Stimulated activated CD8-positive, alpha-beta memory T cell treated with anti-CD3 and anti-CD28 coated beads, Interleukin-15, amount 100 ng/mL, for 4 hours (primary cell): Measurements from ENCODE around the gene AGBL4.
"Not testable (repeated sequence)": the region's sequence is repeated elsewhere in the genome, so short reads cannot be mapped to it uniquely, and the experiment has no call there.

Experiments used
- DNase-seq, 2 donors: peaks; one replicate each; pipeline ENCODE4 v3.0.0-alpha.2; 2020; ENCODE audit warnings: low read depth in 2 of 2

Gene AGBL4

GRCh38 chr1:48547561-48548220, 1476.1 kb downstream of the AGBL4 start:
- DNase-seq, result no peak

- DNase-seq, result no peak
These were observed 1479.9 kb downstream of the AGBL4 start for GRCh38 chr1:48543854-48544253.

DNA sequence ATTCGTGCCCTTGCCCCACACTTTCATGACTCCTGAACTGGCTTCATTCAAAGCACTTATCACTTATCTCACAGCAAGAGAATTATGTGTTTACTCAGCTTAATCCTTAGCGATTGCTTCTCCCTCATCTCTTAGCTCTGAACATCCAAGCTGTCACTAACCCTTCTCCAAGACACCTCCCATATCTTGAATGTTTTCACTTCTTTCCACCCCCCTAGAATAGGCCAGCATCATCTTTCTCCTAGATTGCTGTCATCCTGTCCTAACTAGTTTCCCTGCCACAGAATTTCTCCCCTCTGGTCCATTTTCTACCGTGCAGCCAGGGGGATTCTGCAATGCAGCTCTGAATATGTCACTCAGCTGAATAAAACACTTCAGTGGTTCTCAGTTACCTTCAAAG, 1483.2 kb downstream of the AGBL4 start:
- no peak for DNase-seq

GRCh38 chr1:48536477-48536876, 1487.3 kb downstream of the AGBL4 start:
- no peak for DNase-seq

GRCh38 chr1:48532976-48533375, 1490.8 kb downstream of the AGBL4 start:
- DNase-seq, result no peak

DNA sequence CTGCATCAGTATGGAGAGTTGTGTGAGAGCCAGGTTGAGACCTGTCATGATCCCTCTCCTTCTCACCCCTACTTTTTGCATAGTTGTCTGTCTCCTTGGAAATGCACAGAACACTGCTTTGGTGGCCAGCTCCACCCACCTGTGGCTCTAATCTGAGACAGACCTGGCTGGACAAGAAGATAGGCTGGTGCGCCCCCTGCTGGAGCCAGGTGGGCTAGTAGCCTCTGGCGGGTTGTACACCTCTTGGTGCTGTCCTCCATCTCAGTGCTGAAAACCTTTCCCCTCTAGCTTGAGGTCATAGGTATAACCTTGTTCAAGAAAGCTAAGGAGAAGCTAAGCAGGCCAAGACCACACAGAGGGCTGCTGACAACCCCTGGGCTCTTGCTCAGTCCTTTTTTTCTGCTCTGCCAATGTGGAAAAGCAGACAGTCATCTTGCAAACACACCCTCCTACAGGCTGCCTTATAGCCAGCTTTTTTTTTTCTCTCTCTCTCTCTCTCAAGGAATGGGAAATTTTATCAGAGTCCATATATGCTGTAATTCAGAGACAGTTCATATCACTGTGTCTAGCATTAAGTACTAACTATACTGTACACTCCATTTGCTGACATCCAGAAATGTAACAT, 1492.9 kb downstream of the AGBL4 start:
- no peak for DNase-seq

GRCh38 chr1:48527051-48527450, 1496.7 kb downstream of the AGBL4 start:
- DNase-seq, result no peak

DNA sequence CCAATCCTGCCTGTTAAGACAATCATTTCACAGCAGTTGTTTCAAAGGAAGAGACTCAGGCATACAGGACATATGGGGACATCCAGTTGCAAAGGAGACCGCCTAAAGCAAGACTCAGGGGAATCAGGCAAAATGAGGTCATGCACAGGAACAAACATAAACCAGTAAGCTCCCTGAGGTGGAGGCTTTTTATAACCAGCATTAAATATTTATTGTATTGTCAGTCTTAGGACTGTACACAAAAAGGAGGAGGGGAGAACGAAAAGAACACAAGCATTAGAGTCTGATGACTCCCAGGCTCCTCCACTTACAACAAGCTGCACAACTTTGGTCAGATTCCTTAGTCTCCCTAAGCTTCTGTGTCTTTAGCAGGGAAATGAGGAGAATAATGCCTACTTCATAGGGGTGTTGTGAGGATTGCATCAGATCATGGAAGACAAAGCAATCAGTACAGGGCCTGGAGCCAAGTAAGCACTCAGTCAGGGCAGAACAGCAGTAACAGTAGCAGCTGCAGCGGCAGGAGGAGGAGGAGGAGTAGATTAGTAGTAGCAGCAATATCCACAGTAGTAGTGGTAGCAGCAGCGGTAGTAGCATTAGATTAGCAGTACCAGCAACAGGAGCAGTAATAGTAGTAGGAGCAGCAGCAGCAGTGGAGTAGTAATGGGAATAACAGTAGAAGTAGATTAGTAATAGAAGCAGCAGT, 1497.6 kb downstream of the AGBL4 start:
- DNase-seq, result no peak

DNA sequence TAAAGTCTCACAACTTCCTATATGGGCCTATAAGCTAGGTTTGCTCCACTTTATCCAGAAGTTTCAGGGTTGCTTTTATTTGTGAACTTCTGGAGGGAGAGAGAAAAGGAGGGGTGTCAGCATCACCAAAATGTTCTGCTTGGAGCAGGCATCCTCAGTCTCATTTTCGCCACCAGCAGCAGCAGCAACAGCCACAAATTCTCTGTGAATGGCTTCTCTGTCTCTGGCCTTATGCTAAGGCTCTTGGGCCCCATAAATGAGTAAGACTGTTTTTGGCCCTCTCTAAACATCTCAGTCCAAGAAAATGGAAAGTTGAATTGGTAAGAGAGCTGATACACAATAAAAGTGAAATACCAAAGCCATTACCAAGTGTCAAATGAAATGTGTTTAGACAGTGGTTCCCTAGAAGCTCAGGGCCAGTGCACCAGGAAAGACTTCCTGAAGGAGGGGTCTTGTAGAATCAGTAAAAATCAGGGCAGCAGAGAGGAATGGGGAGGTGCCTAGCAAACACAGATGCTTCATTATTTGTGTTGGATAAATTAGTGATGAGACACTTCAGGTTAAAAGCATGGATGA, 1498.8 kb downstream of the AGBL4 start:
- no peak for DNase-seq

GRCh38 chr1:48523558-48523957, 1500.2 kb downstream of the AGBL4 start:
- no peak for DNase-seq

GRCh38 chr1:48519896-48520295, 1503.9 kb downstream of the AGBL4 start:
- not testable (repeated sequence) for DNase-seq

GRCh38 chr1:48506870-48507269, 1516.9 kb downstream of the AGBL4 start:
- no peak for DNase-seq

- DNase-seq, result no peak
These were observed 1523.0 kb downstream of the AGBL4 start for GRCh38 chr1:48500541-48501450.

- DNase-seq, result no peak
These were observed 1524.5 kb downstream of the AGBL4 start for GRCh38 chr1:48499211-48499735.

DNA sequence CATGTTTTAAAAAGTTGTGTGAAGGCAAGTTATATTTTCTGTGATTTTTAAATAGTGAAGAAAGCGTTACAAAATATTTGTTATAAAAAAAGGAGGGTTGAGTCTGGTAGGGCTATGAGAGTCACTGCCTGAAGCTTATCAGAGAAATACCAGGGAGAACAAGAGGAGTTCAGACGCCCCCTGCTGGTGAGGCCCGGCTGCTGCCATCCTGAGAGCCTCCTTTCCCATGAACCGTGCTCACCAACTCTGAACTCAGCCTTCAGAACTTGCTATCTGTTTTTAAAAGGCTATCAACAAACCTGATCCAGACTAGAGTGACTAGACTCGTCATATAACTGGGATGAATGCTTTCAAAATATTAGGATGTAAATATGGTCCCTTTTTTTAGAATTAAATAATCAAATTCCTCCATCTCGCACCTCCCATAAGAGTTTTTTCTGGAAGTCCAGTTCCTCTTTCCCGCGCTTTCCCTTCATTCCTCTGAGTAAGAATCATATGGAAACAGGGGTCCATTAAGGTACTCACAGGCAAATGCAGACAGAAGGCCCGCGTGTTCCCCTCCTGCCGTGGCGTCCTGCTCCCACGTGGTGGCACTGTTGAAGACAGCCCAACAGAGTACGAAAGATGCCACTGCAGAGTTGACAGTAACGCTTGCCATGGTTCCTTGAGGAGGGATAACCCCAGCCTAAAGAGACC, 1525.5 kb downstream of the AGBL4 start:
- DNase-seq, result peak; percentile 7 to 24

DNA sequence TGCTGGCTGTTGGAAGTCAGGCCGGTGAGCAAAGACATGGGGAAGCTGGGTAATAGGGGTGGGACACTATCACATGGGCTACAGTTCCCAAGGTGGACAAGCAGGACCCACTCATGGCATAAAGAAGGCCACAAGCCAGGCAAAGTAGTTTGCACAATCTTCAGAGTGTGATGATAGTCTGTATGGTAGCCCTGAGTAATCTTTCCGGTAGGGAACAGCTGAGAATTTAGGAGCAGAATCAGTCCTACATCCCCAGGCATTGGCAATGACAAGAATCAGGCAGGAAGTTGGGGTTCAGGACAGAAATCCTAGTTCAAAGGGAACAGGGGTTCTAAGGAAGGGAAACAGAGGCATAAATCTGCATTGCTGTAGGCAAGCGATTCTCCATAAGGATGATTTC, 1527.8 kb downstream of the AGBL4 start:
- no peak for DNase-seq

GRCh38 chr1:48495166-48495565, 1528.6 kb downstream of the AGBL4 start:
- DNase-seq, result no peak

- DNase-seq, result no peak
These were observed 1529.6 kb downstream of the AGBL4 start for GRCh38 chr1:48493970-48494769.

GRCh38 chr1:48493041-48493440, 1530.7 kb downstream of the AGBL4 start:
- DNase-seq, result no peak

- no peak for DNase-seq
These were observed 1531.4 kb downstream of the AGBL4 start for GRCh38 chr1:48492392-48492791.
